GM10266 (cell line): Measurements from ENCODE around the gene SLK.

Experiments used
- DNase-seq: peaks from one replicate; pipeline ENCODE4 v3.0.0; 2012; ENCODE audit errors: extremely low spot score
- TF ChIP-seq, protein P1 (sequence below): IDR thresholded peaks from 2 replicates; pipeline ENCODE4 v1.5.1; 2012; ENCODE audit warnings: mild to moderate bottlenecking, low read depth; ENCODE audit not compliant: control insufficient read depth, insufficient read depth; ENCODE audit errors: missing control alignments

Gene SLK

DNA sequence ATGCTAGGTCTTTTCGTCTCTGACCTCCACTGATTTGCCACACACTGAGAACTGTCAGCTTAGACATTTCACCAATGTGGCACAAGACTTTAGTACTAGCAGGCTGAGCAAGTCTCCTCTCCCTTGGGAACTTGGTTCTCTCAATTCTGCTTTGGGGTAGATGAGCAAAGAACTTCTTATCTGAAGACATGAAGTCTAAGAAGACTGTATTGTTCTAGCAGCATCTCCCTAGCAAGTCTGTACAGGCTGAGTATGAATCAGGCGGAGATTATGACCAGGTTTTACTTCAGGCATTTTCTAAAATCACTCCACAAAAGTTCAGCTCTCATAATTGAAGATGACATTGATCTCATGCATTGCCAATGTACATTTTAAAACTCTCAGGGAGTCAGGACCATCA is 25.1 kb upstream of the SLK start:
- TF ChIP-seq, protein P1, sequence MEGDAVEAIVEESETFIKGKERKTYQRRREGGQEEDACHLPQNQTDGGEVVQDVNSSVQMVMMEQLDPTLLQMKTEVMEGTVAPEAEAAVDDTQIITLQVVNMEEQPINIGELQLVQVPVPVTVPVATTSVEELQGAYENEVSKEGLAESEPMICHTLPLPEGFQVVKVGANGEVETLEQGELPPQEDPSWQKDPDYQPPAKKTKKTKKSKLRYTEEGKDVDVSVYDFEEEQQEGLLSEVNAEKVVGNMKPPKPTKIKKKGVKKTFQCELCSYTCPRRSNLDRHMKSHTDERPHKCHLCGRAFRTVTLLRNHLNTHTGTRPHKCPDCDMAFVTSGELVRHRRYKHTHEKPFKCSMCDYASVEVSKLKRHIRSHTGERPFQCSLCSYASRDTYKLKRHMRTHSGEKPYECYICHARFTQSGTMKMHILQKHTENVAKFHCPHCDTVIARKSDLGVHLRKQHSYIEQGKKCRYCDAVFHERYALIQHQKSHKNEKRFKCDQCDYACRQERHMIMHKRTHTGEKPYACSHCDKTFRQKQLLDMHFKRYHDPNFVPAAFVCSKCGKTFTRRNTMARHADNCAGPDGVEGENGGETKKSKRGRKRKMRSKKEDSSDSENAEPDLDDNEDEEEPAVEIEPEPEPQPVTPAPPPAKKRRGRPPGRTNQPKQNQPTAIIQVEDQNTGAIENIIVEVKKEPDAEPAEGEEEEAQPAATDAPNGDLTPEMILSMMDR = no peak
- DNase-seq = no peak

DNA sequence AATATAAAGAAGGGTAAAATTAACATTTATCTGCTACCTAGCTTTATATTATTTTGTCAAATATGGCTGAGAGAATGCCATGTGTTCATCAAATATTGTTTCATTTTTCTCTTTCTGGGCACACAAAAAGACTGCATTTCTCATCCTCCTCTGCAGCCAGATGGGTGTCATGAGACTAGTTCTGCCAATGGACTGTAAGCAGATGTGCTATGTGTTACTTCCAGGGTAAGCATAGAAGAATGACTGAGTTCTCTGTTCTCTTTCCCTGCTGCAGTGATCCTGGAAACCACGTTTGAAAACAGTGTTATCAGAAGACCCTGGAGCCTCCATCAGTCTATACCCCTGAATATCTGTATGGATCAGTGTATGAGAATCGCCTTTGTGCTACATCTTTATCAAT is 24.1 kb upstream of the SLK start:
- DNase-seq = no peak
- TF ChIP-seq, protein P1 = no peak

DNA sequence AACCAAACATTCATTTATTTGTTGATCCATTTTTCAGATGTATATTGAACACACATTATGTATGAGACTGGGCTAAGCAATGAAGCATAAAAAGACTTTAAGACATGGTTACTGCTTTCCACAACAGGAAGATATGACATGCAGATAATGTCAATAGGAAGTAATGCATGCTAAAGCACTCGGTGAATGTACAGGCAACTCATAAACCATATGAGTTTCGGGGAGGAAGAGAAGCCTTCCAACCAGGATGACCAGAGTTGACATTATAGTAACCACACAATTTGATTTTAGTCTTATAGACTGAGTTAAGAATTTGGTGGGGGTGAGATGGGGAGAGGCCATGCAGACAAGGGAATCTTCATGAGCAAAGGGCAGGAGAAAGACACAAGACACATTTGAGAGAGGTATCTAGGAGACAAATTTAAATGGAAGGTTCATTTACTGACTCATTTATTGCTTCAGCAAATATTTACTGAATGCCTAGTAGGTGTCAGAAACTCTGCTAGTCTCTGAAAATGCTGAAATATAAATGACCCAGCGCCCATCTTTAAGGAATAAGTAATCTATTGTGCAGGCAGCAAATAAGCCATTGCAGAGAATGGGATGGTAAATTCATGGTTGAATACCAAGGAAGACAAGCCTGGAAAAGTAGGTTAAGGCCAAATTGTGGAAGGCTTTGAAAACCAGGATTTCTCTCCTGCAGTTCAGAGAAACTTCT is 19.0 kb upstream of the SLK start:
- TF ChIP-seq, protein P1 = no peak
- DNase-seq = no peak

DNA sequence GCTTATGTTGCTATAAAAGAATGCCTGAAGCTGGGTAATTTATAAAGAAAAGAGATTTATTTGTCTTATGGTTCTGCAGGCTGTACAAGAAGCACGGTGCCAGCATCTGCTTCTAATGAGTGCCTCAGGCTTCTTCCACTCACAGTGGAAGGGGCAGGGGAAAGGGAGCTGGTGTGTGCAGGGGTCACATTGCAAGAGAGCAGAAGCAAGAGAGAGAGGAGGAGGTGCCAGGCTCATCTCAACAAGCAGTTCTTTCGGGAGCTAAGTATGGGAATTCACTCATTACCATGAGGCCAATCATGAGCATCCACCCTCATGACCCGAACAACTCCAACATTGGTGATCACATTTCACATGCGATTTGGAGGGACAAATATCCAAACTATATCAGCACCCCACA is 17.2 kb upstream of the SLK start:
- TF ChIP-seq, protein P1 = no peak
- DNase-seq = no peak

DNA sequence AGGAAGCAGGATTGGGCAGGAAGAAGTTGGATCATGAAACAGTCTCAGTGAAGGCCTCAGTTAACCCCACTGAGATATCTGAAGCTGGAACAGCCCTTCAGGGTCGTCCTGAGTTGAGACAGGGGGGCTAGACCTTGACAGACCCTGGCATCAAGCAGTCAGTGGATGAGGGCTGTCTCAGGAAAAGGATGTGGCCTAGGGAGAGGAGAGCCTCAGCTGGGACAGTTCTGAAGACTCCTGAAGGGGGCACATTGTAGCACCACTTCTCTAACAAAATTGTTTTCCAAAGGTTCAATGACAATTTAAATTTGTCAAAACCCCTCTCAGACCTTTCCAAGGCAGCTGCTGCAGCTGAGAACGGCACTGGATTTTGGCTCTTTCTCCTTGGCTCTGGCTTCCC is 15.8 kb upstream of the SLK start:
- TF ChIP-seq, protein P1 = no peak
- no peak for DNase-seq

DNA sequence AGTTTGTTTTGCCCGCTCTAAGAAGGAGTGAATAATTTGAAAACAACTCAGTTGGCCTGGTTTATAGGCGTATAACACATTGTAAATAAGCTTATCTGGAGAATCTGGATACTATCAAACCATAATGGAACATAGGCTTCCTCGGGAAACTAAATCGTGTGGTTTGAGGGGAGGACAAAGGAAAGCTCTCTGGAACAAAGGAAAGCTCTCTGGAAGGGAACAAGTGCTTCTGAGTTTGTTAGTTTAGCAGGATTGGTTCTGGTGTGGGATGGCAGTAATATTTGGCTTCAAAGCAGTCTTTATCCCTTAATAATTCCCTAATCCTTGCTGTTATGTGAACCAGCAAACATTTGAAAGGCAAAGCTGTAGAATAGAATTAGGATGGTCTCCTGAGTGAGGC is 15.0 kb upstream of the SLK start:
- DNase-seq = no peak
- TF ChIP-seq, protein P1 = no peak

DNA sequence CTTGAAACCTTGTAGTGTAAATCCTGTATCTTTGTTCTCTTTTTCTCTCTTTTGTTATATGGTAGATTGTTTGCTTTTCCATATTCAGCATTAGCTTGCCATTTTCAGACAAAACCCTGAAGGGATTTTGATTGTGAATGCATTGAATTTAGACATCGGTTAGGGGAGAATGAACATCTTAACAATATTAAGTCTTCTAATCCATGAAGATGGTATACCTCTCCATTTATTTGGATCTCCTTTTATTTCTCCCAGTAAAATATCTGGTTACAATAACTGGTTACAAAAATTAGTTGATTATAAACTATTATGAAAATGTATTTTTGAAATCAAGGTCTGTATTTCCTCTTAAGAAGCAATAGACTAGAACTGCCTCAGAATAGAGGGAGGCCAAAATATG is 12.4 kb upstream of the SLK start:
- TF ChIP-seq, protein P1 = no peak
- no peak for DNase-seq
